ENCODE data around the gene FRMD4A. TPM values are rescaled to one million over a fixed set of nuclear protein-coding genes. Genes with fewer than 3 reads are reported as not detected.
"Not testable (repeated sequence)": the region's sequence is repeated elsewhere in the genome, so short reads cannot be mapped to it uniquely, and the experiment has no call there.

FRMD4A gene
- total RNA-seq, 2 donors from 2014 or later: 18.9 to 46.1 TPM

DNA sequence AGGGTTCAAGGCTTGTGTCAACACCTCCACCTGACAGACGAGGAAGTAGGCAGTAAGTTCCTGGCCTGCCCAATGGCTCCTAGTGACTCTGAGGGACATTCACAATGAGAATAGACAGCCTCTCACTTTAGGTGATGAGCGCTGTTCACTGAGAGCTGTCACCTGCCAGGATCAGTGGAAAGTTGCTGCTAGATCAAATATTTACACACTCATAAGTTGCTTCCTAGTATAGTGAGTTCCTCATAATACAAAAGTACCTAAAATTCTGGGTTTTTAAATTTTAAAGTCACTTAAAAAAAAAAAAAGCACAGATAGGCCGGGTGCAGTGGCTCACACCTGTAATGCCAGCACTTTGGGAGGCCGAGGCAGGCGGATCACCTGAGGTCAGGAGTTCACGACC, 423.2 kb downstream of the FRMD4A start:
- no peaks in the 10 kb centered on the region for H3K9me3 ChIP-seq
- intact Hi-C loops (cut with DNase I): no loop called here
- H3K4me3 ChIP-seq: no peak overlapping the region
- H3K27me3 ChIP-seq: no peaks in the 10 kb centered on the region
- DNase-seq: no peak
- no peak for ATAC-seq
- no peaks in the 10 kb centered on the region for H3K4me1 ChIP-seq
- no peak overlapping the region for H3K27ac ChIP-seq
- WGBS, 2 donors: 82 to 89% methylated on average over 6 of the region's 6 CpGs
- H3K36me3 ChIP-seq (replicated peaks in 1 of 2; ENCODE audit: insufficient read depth in 1 of 2, low read depth in 2 of 2): no peaks in the 10 kb centered on the region
- TF ChIP-seq, protein P1, sequence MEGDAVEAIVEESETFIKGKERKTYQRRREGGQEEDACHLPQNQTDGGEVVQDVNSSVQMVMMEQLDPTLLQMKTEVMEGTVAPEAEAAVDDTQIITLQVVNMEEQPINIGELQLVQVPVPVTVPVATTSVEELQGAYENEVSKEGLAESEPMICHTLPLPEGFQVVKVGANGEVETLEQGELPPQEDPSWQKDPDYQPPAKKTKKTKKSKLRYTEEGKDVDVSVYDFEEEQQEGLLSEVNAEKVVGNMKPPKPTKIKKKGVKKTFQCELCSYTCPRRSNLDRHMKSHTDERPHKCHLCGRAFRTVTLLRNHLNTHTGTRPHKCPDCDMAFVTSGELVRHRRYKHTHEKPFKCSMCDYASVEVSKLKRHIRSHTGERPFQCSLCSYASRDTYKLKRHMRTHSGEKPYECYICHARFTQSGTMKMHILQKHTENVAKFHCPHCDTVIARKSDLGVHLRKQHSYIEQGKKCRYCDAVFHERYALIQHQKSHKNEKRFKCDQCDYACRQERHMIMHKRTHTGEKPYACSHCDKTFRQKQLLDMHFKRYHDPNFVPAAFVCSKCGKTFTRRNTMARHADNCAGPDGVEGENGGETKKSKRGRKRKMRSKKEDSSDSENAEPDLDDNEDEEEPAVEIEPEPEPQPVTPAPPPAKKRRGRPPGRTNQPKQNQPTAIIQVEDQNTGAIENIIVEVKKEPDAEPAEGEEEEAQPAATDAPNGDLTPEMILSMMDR (IDR thresholded peaks at IDR 0.05): no peak
- no peak for TF ChIP-seq POLR2A (IDR thresholded peaks at IDR 0.05)

DNA sequence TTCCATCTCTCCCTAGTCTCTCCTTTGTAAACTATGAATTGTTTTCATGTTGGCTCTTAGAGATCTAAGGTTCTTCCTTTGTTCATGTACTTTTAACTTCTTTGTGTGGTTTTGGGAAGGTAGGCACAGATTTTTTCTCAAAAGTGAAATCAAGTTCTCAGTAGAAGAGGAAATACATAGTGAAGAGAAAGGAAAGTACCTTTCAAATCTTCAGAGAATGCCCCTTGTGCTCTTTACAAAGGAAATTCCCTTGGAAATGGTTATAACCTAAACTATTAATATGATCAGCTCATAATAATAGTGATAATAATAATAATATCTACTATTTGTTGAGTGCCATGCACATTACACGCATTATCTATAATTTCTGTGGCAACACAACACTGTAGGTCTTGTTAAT, 425.4 kb downstream of the FRMD4A start:
- no peaks in the 10 kb centered on the region for H3K4me1 ChIP-seq
- WGBS, 2 donors: 92 to 97% methylated on average over 1 of the region's 1 CpG
- no peak for ATAC-seq
- H3K9me3 ChIP-seq: no peaks in the 10 kb centered on the region
- H3K36me3 ChIP-seq (replicated peaks in 1 of 2; ENCODE audit: insufficient read depth in 1 of 2, low read depth in 2 of 2): no peaks in the 10 kb centered on the region
- DNase-seq: no peak
- intact Hi-C loops (cut with DNase I): no loop called here
- H3K4me3 ChIP-seq: no peak overlapping the region
- no peak overlapping the region for H3K27ac ChIP-seq
- TF ChIP-seq POLR2A (IDR thresholded peaks at IDR 0.05): no peak
- TF ChIP-seq, protein P1 (IDR thresholded peaks at IDR 0.05): no peak
- H3K27me3 ChIP-seq: no peaks in the 10 kb centered on the region

DNA sequence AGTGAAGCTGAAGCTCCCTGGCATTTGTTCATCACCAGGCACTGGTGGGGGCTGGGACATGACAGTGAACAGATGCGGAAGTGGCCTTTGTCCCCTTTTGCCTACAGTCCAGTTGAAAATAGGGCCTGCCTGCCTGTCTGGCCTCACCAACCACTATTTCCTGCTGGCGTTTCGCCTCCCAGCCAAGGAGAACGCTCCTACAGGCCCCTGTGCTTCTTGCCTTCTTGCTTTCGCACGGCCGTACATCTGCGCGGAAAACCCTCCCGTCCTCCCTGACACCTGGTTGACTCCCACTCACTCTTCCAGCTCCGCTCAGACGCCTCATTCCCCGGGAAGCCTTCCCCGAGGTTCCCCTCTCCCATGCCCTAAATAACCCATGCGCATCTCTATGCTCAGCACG, 426.7 kb downstream of the FRMD4A start:
- 72 to 78% methylated on average over 16 of the region's 16 CpGs for WGBS, 2 donors

DNA sequence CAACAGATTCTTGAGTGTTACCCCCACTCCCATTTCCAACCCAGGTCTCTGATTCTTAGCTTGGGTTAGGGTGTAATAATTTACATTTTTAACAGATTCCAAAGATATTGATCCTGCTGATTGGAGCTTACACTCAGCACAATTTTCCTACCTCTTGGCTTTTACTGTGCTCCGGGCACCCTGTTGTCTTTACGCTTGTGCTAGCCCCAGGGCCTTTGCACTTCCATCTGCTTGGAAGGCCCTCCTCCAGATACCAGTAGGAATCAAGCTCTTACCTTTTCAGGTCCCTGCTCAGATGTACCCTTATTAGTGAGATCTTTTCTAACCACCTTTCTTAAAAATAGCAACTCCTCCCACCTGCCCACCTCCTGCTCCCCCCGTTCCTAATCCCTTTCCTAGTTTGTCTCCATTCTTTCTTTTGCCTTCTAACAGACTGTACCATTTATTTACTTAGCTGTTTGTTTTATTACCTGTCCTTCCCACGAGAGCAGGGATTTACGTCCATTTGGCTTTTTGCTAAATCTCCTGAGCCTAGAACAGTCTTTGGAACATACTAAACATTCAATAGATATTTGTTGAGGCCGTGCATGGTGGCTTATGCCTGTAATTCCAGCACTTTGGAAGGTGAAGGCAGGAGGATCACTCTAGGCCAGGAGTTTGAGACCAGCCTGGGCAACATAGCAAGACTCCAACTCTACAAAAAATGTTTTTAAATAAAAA, 427.7 kb downstream of the FRMD4A start:
- DNase-seq (no peak), ATAC-seq (no peak)
- Histone ChIP-seq H3K36me3 (replicated peaks in 1 of 2; ENCODE audit: insufficient read depth in 1 of 2, low read depth in 2 of 2) (no peaks in the 10 kb centered on the region), H3K27ac (no peak overlapping the region), H3K4me3 (no peak overlapping the region), H3K9me3 (no peaks in the 10 kb centered on the region), H3K4me1 (no peaks in the 10 kb centered on the region), H3K27me3 (no peaks in the 10 kb centered on the region)
- TF ChIP-seq, protein P1 (IDR thresholded peaks at IDR 0.05): no peak
- no peak for TF ChIP-seq POLR2A (IDR thresholded peaks at IDR 0.05)
- WGBS, 2 donors: 77 to 80% methylated on average over 6 of the region's 6 CpGs
- intact Hi-C loops (cut with DNase I): no loop called here

More for the DNA sequence above, 426.7 kb downstream of the FRMD4A start:
- no peaks in the 10 kb centered on the region for H3K36me3 ChIP-seq (replicated peaks in 1 of 2; ENCODE audit: insufficient read depth in 1 of 2, low read depth in 2 of 2)
- TF ChIP-seq POLR2A (IDR thresholded peaks at IDR 0.05): no peak
- TF ChIP-seq, protein P1 (IDR thresholded peaks at IDR 0.05): no peak
- ATAC-seq (no peak), DNase-seq (peak in 1 of 4 donors; percentile 52)
- intact Hi-C loops (cut with DNase I): no loop called here
- no peak overlapping the region for H3K27ac ChIP-seq
- H3K27me3 ChIP-seq: no peaks in the 10 kb centered on the region
- H3K4me1 ChIP-seq: no peaks in the 10 kb centered on the region
- no peaks in the 10 kb centered on the region for H3K9me3 ChIP-seq
- no peak overlapping the region for H3K4me3 ChIP-seq

DNA sequence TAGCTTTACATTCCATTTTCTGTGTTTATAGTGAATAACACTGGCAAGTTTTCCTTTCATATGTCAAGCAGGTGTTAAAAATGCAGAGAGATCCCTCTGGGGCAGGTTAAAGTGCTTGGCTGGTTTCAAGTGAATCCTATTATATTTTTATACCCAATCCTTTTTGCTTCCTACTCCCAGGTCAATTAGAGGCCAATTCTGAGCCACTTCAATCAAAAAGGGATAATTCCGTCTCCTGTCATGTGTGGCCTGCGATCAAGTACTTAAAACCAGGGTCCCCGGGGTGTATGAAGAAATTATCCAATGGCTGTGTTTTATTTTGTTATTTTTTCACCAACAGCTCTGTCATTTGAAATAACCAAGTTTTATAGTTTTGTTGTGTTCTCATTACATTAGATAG, 430.8 kb downstream of the FRMD4A start:
- DNase-seq (no peak), ATAC-seq (no peak)
- Histone ChIP-seq H3K4me3 (no peak overlapping the region), H3K27ac (no peak overlapping the region), H3K4me1 (no peaks in the 10 kb centered on the region), H3K36me3 (replicated peaks in 1 of 2; ENCODE audit: insufficient read depth in 1 of 2, low read depth in 2 of 2) (no peaks in the 10 kb centered on the region), H3K27me3 (no peaks in the 10 kb centered on the region), H3K9me3 (no peaks in the 10 kb centered on the region)
- TF ChIP-seq POLR2A (IDR thresholded peaks at IDR 0.05): no peak
- TF ChIP-seq, protein P1 (IDR thresholded peaks at IDR 0.05): no peak
- WGBS, 2 donors: 95 to 96% methylated on average over 3 of the region's 3 CpGs
- intact Hi-C loops (cut with DNase I): no loop called here

DNA sequence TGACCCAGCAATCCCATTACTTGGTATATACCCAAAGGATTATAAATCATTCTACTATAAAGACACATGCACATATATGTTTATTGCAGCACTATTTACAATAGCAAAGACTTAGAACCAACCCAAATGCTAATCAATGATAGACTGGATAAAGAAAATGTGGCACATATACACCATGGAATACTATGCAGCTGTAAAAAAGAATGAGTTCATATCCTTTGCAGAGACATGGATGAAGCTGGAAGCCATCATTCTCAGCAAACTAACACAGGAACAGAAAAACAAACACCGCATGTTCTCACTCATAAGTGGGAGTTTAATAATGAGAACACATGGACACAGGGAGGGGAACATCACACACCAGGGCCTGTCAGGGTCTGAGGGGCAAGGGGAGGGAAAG, 434.6 kb downstream of the FRMD4A start:
- DNase-seq; intact Hi-C loops (cut with DNase I); ATAC-seq; H3K27ac ChIP-seq; H3K9me3 ChIP-seq; H3K4me1 ChIP-seq; H3K27me3 ChIP-seq; H3K36me3 ChIP-seq (replicated peaks in 1 of 2; ENCODE audit: insufficient read depth in 1 of 2, low read depth in 2 of 2); H3K4me3 ChIP-seq: not testable (repeated sequence)
- 90 to 100% methylated on average over 1 of the region's 1 CpG for WGBS, 2 donors
